NB4 (cell line): Measurements from ENCODE around the gene CABP4.
A peak's percentile ranks its signal among the peaks of the same experiment; 100 is the strongest.

Experiments used
- POLR2A ChIP-seq: IDR thresholded peaks from 2 replicates; pipeline ENCODE4 v1.6.1; 2011; ENCODE audit warnings: mild to moderate bottlenecking; ENCODE audit not compliant: insufficient read length; ENCODE audit errors: extremely low read depth
- TF ChIP-seq, protein P1 (sequence below): IDR thresholded peaks from one replicate; pipeline ENCODE4 v1.5.1; 2012; ENCODE audit warnings: low read depth, low read length

DNA sequence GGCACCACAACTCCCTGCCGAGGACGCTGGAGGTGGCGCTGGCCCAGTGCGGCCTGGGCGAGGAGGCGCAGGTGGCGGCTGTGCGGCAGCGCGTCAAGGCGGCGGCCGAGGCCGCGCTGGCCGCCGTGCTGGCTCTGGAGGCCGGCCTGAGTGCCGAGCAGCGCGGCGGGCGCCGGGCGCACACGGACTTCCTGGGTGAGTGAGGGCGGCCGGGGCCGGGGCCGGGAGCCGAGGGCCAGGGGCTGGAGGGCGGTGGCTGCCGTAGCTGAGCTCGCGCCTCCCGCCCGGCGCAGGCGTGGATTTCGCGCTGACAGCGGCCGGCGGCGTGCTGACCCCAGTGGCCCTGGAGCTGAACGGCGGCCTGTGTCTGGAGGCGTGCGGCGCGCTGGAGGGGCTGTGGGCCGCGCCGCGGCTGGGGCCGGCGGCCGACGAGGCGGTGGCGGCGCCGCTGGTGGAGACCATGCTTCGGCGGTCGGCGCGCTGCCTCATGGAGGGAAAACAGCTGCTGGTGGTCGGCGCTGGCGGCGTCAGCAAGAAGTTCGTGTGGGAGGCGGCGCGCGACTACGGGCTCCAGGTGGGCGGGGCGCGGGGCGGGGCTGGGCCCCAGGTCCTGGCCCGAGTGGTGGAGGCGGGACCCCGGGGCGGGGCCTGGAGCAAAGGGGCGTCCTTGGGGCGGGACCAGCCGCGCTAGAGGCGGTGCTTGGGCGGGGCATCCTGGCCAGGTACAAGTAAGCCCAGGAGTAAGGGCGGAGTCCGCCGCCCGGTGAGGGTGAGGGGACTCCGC is 34.3 kb upstream of the CABP4 start:
- peak; percentile 85 for TF ChIP-seq POLR2A
- TF ChIP-seq, protein P1, sequence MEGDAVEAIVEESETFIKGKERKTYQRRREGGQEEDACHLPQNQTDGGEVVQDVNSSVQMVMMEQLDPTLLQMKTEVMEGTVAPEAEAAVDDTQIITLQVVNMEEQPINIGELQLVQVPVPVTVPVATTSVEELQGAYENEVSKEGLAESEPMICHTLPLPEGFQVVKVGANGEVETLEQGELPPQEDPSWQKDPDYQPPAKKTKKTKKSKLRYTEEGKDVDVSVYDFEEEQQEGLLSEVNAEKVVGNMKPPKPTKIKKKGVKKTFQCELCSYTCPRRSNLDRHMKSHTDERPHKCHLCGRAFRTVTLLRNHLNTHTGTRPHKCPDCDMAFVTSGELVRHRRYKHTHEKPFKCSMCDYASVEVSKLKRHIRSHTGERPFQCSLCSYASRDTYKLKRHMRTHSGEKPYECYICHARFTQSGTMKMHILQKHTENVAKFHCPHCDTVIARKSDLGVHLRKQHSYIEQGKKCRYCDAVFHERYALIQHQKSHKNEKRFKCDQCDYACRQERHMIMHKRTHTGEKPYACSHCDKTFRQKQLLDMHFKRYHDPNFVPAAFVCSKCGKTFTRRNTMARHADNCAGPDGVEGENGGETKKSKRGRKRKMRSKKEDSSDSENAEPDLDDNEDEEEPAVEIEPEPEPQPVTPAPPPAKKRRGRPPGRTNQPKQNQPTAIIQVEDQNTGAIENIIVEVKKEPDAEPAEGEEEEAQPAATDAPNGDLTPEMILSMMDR = no peak
